Neural crest cell (in vitro differentiated cells): Measurements from ENCODE around the gene ARHGEF18. TPM values are rescaled to one million over a fixed set of nuclear protein-coding genes. Genes with fewer than 3 reads are reported as not detected.
"Not testable (repeated sequence)": the region's sequence is repeated elsewhere in the genome, so short reads cannot be mapped to it uniquely, and the experiment has no call there.

ENCODE experiments used
- DNase-seq: peaks from one replicate; pipeline ENCODE4 v3.0.0; 2021; ENCODE audit warnings: low read depth, mixed read lengths, low spot score
- H3K27ac Mint-ChIP-seq: one replicate; pipeline ENCODE4 v1.8.0; 2021; ENCODE audit warnings: mild to moderate bottlenecking, mixed read lengths; ENCODE audit not compliant: unreplicated experiment
- H3K27me3 Mint-ChIP-seq: 2 replicates; pipeline ENCODE4 v1.8.0; 2021; ENCODE audit warnings: low read depth, mild to moderate bottlenecking, mixed read lengths
- H3K36me3 Mint-ChIP-seq: 2 replicates; pipeline ENCODE4 v1.8.0; 2021; ENCODE audit warnings: low read depth, mild to moderate bottlenecking, mixed read lengths
- H3K4me1 Mint-ChIP-seq: 2 replicates; pipeline ENCODE4 v1.8.0; 2021; ENCODE audit warnings: mixed read lengths
- H3K4me3 Mint-ChIP-seq: one replicate; pipeline ENCODE4 v1.8.0; 2021; ENCODE audit warnings: mild to moderate bottlenecking, mixed read lengths
- H3K9me3 Mint-ChIP-seq: 2 replicates; pipeline ENCODE4 v1.8.0; 2021; ENCODE audit warnings: mixed read lengths
- total RNA-seq: library from RNA; stranded (reverse); gene quantifications from 2 replicates; pipeline ENCODE4 v1.2.1, GENCODE V29; 2021
- TF ChIP-seq, protein P1 (sequence below): fragments of 200-600 bp; sonication (generic); conservative IDR thresholded peaks from 2 replicates; pipeline ENCODE4 v1.5.0; 2021; ENCODE audit warnings: antibody characterized with exemption, mild to moderate bottlenecking

Gene ARHGEF18
- total RNA-seq, 1 donor from 2014 or later = 36.5 TPM

DNA sequence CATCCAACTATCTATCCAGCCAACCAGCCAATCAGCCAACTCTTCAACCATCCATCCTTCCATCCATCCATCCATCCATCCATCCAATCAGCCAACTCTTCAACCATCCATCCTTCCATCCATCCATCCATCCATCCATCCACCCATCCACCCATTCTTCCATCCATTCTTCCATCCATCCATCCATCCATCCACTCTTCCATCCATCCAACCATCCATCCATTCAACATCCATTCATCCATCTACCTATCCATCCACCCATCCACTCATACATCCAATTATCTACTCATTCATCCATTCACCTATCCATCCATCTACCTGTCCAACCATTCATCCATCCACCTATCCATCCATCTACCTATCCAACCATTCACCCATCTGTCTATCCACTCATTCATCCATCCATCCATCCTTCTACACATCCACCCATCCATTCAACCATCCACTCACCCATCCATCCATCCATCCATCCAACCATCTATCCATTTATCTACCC lies 9.4 kb downstream of the ARHGEF18 start:
- Mint-ChIP-seq H3K36me3 (no peaks in the 10 kb centered on the region), H3K4me1 (no peaks in the 10 kb centered on the region), H3K9me3 (peaks cover 6% of the 10 kb centered on the region), H3K27me3 (peaks cover 30% of the 10 kb centered on the region), H3K4me3 (no peak overlapping the region), H3K27ac (no peak overlapping the region)
- TF ChIP-seq, protein P1, sequence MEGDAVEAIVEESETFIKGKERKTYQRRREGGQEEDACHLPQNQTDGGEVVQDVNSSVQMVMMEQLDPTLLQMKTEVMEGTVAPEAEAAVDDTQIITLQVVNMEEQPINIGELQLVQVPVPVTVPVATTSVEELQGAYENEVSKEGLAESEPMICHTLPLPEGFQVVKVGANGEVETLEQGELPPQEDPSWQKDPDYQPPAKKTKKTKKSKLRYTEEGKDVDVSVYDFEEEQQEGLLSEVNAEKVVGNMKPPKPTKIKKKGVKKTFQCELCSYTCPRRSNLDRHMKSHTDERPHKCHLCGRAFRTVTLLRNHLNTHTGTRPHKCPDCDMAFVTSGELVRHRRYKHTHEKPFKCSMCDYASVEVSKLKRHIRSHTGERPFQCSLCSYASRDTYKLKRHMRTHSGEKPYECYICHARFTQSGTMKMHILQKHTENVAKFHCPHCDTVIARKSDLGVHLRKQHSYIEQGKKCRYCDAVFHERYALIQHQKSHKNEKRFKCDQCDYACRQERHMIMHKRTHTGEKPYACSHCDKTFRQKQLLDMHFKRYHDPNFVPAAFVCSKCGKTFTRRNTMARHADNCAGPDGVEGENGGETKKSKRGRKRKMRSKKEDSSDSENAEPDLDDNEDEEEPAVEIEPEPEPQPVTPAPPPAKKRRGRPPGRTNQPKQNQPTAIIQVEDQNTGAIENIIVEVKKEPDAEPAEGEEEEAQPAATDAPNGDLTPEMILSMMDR = no peak
- no peak for DNase-seq

DNA sequence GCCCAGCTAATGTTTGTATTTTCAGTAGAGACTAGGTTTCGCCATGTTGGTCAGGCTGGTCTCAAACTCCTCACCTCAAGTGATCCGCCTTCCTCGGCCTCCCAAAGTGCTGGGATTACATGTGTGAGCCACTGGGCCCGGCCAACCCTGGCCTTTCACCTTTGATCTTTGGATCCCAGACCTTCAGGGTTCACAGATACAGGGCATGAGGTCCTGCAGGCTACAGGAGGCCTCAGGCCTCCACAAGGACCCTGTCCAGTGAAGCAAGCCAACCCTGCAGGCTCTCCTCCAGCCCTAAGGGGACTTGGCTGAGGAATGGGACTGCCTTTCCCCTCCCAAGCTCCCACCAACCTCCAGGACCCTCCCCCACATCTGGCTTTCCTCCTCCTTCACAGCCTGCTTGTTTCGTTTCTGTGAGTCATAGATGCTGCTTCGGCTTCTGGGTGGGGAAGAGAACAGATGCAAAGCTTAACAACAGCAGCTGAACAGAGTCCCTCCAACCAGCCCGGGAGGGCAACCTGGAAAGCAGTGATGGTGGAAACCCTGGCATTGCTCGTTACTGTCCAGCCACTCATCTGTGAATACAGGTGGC lies 11.8 kb downstream of the ARHGEF18 start:
- Mint-ChIP-seq H3K36me3 (no peaks in the 10 kb centered on the region), H3K27ac (no peak overlapping the region), H3K4me1 (no peaks in the 10 kb centered on the region), H3K9me3 (peaks cover 4% of the 10 kb centered on the region), H3K27me3 (peaks cover 44% of the 10 kb centered on the region), H3K4me3 (no peak overlapping the region)
- TF ChIP-seq, protein P1 = no peak
- no peak for DNase-seq

DNA sequence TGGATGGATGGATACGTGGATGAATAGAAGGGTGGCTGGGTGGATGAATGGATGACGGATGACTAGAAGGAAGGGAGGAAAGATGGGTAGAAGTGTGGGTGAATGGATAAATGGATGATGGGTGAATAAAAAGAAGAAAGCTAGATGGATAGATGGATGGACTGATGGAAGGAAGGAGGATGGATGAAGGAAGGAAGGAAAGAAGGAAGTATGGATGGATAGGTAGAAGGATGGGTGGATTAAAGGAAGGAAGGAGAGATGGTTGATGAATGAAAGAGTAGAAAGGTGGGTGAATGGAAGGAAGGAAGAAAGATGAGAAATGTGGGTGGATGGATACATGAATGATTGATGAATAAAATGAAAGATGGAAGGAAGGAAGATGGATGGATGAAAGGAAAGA lies 14.5 kb downstream of the ARHGEF18 start:
- no peak overlapping the region for H3K4me3 Mint-ChIP-seq
- TF ChIP-seq, protein P1 = no peak
- H3K4me1 Mint-ChIP-seq = no peaks in the 10 kb centered on the region
- DNase-seq = no peak
- H3K36me3 Mint-ChIP-seq = no peaks in the 10 kb centered on the region
- peaks cover 2% of the 10 kb centered on the region for H3K9me3 Mint-ChIP-seq
- peaks cover 48% of the 10 kb centered on the region for H3K27me3 Mint-ChIP-seq
- no peak overlapping the region for H3K27ac Mint-ChIP-seq

DNA sequence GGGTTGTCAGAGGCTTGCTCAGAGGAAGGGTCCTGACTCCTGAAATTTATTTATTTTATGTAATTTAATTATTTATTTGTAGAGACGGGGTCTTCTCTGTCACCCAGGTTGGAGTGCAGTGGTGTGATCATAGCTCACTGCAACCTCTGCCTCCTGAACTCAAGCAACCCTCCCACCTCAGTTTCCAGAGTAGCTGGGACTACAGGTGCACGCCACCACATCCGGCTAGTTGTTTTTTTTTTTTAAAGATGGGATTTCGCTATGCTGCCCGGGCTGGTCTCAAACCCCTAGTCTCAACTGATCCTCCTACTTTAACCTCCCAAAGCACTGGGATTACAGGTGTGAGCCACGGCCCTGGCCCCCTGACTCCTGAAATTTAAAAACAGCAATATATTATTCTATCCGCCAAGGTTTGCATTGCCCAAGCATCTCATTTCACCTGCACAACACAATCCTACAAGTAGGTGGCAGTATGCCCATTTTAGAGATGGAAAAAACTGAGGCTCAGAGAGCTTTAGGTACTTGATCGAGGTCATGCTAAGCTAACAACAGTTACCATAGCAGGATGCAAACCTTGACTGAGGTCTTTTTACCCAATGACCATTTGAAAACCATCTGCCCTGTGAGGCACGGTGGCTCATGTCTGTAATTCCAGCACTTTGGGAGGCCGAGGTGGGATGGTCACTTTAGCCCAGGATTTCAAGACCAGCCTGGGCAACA lies 18.1 kb downstream of the ARHGEF18 start:
- TF ChIP-seq, protein P1 = peak; percentile 54
- H3K27me3 Mint-ChIP-seq = peaks cover 46% of the 10 kb centered on the region
- H3K4me1 Mint-ChIP-seq = no peaks in the 10 kb centered on the region
- H3K27ac Mint-ChIP-seq = no peak overlapping the region
- no peaks in the 10 kb centered on the region for H3K36me3 Mint-ChIP-seq
- no peaks in the 10 kb centered on the region for H3K9me3 Mint-ChIP-seq
- H3K4me3 Mint-ChIP-seq = no peak overlapping the region
- DNase-seq = no peak

GRCh38 chr19:7368456-7368855 lies 19.7 kb downstream of the ARHGEF18 start:
- no peak for DNase-seq
- H3K36me3 Mint-ChIP-seq = no peaks in the 10 kb centered on the region
- H3K27me3 Mint-ChIP-seq = peaks cover 33% of the 10 kb centered on the region
- H3K4me3 Mint-ChIP-seq = no peak overlapping the region
- no peaks in the 10 kb centered on the region for H3K9me3 Mint-ChIP-seq
- H3K27ac Mint-ChIP-seq = peak overlapping the region; percentile 27
- H3K4me1 Mint-ChIP-seq = no peaks in the 10 kb centered on the region
- TF ChIP-seq, protein P1 = no peak

DNA sequence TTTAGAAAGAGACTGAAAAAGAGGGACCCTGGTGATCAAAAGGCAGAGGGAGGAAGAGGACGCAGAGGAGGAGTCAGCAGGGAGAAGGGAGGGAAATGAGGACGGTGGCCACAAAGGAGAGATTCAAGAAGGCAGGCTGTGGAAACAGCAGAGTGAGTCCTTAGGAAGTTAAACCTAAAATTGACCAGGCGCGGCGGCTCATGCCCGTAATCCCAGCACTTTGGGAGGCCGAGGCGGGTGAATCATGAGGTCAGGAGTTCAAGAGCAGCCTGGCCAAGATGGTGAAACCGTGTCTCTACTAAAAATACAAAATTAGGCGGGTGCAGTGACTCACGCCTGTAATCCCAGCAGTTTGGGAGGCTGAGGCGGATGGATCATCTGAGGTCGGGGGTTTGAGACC lies 20.1 kb downstream of the ARHGEF18 start:
- Mint-ChIP-seq H3K27ac (peak overlapping the region; percentile 27), H3K27me3 (peaks cover 29% of the 10 kb centered on the region)
- DNase-seq, H3K36me3 Mint-ChIP-seq, H3K4me1 Mint-ChIP-seq, H3K9me3 Mint-ChIP-seq, H3K4me3 Mint-ChIP-seq: not testable (repeated sequence)
